Renal cortex interstitium (tissue), 3 donors: Measurements from ENCODE around the gene SLC39A9. TPM values are rescaled to one million over a fixed set of nuclear protein-coding genes. Genes with fewer than 3 reads are reported as not detected.

Source experiments
- polyA plus RNA-seq, 3 donors: library from polyadenylated mRNA; unstranded; fragments of 120-200 nt; gene quantifications; one replicate each; pipeline ENCODE4 v1.2.1, GENCODE V29; 2013; ENCODE audit not compliant: insufficient read length in 3 of 3

Gene SLC39A9
- polyA plus RNA-seq, 3 donors, result 77.5 to 84.4 (median 78.2) TPM

Other genes starting within 250 kb of the SLC39A9 start
- 10 to 100 TPM; 56.3 to 65.9 (median 57.9) TPM for gene DCAF5, start 245.6 kb upstream of the SLC39A9 start, polyA plus RNA-seq
- 10 to 100 TPM; 31.8 to 35.5 (median 33.7) TPM for gene EXD2, start 207.2 kb upstream of the SLC39A9 start, polyA plus RNA-seq
- gene GALNT16, start 138.5 kb upstream of the SLC39A9 start, polyA plus RNA-seq, result 1 to 10 TPM; 4.5 to 7.0 (median 6.4) TPM
- gene ERH, start 393 bp upstream of the SLC39A9 start, polyA plus RNA-seq, result 100 to 1,000 TPM; 302 to 420 (median 366) TPM
- 1 to 10 TPM; 4.4 to 5.0 (median 4.6) TPM for gene PLEKHD1, start 86.0 kb downstream of the SLC39A9 start, polyA plus RNA-seq
- gene CCDC177, start 176.2 kb downstream of the SLC39A9 start, polyA plus RNA-seq, result under 1 TPM; 0.05 to 0.11 (median 0.09) TPM
- gene SUSD6, start 212.9 kb downstream of the SLC39A9 start, polyA plus RNA-seq, result 10 to 100 TPM; 19.4 to 22.8 (median 19.8) TPM